HK-2 (cell line): ENCODE results near the gene C16orf95.
A peak's percentile ranks its signal among the peaks of the same experiment; 100 is the strongest.
"Not testable (repeated sequence)": the region's sequence is repeated elsewhere in the genome, so short reads cannot be mapped to it uniquely, and the experiment has no call there.

ENCODE experiments used
- DNase-seq: peaks from one replicate; pipeline ENCODE4 v3.0.0-alpha.2; 2018; ENCODE audit not compliant: unreplicated experiment

The C16orf95 gene, protein sequence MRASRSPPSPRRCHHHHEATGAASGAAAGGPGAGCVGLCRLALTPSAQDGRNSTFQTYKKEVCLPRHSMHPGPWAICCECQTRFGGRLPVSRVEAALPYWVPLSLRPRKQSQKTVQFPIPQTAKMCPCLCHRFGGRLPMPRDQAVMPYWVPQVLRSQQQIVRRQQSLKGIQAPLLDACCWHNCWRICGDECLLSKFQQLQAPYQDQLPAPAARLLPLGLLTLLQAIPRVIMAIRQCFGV

DNA sequence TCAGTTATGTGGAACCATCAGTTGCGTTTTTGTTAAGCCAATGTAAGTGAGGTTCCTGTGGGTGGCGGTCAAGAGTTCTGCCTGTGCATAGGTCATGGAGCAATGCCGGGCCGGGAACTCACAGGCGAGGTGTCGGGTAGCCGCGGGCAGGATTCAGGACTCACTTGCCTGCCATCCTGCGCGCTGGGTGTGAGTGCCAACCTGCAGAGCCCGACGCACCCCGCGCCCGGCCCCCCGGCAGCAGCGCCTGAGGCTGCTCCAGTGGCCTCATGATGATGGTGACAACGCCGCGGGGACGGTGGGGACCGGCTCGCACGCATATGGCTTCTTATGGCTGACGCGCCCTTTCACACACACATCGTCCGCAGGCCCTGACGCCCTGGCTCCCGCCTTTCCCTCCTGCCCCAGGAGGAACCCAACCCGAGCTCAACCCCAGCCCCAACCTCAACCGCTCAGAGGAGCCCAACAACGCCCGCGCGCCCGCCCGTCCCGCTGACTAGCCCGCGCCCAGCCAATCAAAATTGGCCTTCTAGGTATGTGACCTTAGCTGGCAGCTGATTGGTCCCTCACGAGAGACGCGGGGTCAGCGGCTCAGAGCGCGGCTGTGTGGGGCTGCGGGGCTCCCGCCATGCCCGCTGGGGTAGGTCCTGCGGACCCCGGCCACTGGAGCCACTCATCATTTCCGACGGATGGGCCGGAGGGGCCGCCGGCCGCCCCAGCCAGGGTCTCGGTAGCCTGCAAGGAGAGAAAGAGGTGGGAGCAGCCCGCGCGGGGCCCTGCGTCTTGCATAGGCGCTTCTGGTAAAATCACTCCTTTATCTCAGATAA is at the start of gene C16orf95:
Gene C16orf95, minus strand, starts transcription at position 470 of the 827 bp plus-strand sequence. Its CDS starts 150 bp downstream, at position 320.
- peak; percentile 98 for DNase-seq

DNA sequence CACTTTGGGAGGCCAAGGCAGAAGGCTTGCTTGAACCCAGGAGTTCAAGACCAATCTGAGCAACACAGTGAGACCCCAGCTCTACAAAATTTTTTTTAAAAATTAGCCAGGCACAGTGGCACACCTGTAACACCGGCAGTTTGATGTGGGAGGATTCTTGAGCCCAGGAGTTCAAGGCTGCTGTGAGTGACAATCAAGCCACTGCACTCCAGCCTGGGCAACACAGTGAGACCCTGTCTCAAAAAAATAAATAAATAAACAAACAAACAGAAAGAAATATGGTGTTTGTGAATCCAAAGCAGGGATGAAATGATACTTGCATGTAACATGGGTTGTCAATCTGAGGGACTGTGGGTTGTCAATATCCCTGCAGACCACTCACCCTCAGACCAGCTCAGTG is 49.7 kb upstream of the C16orf95 start:
- DNase-seq = no peak

DNA sequence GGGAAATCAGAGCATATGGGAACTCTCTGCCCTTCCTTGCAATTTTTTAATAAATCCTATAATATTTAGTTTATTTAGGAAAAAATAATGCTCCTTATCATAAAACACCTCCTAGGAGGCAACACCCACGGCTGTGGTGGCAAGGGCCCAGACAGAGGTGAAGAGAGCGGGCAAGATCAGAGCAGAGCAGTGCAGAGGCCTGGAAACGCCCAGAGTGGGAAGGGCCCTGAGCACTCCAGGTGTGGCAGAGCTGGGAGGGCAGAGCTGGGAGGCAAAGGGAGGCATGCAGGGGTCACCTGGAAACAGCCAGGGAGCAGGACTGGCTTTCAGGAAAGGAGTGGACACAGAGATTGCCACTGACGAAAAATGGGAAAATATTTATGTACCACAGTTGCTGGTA is 49.1 kb upstream of the C16orf95 start:
- DNase-seq = no peak

DNA sequence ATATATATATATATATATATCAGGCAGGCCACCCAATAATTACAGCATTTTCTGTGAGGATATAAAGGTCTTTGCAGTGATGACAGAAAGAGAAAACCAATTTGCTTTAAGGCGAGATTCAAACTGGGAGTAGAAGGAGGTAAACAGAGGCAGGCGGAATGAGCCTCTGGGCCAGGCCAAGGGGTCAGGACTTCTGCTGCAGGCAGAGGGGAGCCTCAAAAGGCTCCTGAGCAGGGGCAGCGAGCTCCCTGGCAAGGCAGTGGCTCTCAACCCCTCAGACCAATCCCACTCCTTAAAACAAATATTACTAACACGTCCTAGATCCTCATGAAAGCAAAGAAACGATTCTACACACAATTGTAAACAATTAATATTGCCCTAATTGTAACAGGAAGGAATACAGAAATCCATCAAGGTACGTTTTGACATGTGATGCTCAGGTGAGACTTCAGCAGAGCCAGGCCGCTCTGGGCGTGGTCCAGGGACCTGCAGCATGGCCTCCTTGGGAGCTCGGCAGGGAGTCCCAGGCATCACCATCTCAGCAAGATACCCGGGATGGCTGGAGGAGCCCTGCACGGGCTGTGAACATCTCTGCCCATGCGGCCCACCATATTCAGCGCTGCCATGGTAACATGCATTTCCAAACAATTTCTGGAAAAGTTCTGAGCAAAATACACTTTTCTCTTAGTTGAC is 48.0 kb upstream of the C16orf95 start:
- no peak for DNase-seq

DNA sequence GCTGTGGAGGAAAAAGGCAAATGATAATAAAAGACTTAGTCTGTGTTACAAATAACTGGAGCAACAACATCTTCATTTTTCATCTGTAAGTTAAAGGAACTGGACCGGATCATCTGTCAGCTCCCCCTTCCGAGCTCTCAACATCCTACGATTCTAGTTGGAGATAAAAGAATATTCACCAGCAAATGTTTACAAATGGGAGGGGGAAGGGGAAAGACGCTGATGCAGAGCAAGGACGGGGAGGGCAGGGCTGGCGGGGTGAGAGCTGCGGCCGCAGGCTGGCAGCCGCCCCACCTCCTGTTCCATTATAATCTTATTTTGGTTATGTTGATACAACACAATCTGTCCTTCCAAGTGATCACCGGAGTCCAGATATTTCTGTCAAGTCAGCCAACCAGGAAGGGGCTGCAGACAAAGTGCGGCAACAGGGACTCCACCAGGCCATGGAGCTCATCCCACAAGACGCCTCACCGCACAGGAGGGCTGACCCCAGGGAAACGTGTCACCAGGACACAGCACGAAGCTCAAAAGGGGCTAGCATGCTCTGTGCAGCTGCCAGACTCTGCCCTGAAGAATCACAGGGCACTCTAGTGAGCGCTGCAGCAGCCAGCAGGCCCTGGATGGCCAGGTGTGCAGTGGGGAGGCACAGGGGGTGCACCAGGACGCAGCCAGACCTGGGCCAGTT is 46.7 kb upstream of the C16orf95 start:
- DNase-seq = no peak

DNA sequence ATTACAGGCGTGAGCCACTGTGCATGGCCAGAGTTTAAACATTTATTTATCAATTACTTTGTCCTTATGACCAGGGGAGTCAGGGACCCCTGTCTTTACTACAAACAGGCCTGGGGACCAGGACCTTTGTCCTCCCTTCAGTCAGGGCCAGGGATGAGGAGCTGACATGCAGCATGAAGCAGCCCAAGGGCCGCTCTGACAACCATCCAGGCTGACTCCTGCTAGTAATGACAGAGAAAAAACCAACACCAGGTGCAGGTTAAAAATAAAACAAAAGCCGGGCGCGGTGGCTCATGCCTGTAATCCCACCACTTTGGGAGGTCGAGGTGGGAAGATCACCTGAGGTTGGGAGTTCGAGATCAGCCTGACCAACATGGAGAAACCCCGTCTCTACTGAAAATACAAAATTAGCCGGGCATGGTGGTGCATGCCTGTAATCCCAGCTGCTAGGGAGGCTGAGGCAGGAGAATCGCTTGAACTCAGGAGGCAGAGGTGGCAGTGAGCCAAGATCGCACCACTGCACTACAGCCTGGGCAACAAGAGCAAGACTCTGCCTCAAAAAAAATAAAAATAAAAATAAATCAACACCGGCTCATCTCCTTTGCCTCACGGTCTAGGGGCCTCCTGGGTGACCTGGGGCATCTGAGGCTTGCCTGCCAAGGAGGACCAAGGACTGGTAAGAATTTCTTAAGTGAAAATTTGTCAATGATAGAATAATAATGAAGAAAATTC is 45.8 kb upstream of the C16orf95 start:
- not testable (repeated sequence) for DNase-seq

DNA sequence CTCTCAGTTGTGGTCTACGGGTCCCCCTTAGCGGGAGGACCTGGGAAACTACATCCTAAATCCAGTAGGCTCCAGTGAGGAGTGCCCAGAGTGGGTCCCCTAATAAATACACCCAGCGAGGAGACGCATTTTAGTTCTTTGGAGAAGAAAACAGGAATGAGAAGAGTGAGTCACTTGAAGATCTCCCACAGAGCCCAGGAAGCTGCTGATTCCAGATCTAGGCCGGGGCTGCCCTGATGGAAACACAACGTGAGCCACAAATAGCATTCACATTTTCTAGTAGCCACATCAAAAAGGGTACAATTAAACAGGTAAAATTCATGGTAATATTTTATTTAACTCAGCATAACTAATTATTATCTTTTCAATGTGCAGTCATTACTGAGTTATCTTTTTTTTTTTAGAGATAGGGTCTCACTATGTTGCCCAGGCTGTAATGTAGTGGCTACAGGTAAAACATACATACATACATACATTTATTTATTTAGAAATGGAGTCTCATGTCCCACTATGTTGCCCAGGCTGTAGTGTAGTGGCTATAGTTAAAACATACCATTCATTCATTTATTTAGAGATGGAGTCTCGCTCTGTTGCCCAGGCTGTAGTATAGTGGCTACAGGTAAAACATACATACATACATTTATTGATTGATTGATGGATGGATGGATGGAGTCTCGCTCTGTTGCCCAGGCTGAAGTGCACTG is 44.9 kb upstream of the C16orf95 start:
- no peak for DNase-seq

DNA sequence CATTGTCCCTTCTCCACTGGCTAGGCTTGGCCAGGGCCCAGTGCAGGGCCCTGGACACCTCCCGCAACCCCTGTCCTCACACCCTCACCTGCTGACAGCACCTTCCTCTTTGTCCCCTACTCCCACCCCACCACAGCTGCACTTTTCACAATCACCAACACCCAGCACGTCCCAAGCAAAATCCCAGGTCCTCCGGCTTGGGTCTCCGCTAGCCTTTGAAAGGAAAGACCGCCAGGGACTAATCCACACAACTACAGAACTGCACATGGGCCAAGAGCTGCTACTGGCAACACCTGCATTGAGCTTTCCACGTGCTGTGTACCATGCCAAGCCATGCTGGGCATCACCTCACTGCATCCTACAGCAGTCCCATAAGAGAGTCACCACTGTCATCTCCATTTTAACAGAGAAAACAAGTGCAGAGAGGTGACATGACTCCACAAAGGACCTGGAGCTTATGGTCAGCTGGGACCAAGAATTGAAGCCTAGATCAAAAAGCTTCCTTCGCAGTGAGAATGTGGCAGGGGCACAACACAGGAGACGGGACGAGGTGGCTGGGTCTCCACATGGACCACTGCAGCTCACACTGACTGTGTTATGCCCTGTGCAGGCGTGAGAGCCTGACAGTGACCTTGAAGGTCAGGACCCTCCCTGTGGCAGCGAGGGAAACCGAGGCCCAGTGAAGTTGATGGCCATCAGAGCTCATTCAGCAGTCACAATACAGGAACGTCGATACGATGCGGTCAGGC is 43.8 kb upstream of the C16orf95 start:
- no peak for DNase-seq

DNA sequence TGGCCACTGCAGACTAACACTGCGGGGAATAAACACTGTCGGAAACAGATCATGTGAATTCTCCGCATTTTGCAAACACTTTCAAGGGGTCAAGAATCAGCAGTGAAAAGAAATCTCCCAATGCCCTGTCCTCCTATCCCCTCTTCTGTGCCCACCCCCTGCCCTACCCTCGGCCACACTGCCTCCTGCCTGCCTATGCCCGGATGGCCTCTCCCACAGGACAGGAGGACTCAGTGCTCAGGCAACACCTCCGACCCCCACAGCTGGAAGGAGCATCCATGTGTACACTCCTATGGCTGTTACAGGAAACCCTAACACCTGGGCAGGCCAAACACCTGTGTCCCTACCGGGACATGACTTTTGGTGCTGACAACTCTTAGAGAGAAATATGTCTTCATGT is 41.9 kb upstream of the C16orf95 start:
- DNase-seq = no peak

DNA sequence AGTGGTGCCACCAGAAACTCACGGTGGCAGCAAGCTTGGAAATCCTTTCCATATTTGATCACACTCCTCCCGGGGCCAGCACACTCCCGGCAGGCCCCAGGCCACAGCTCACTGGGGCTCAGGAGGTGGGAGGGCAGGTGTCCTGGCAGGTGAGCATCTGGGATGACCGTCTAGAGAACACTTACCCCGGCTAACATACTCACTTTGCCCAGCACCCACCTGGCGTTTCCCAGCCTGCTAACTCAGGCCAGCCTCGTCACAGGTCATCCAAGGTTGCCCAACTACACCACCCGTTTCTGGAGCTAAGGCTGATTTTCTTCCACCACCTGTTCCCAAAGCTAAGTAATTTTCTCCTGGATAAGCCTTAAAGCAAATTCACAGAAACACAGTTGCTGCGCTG is 41.5 kb upstream of the C16orf95 start:
- no peak for DNase-seq

DNA sequence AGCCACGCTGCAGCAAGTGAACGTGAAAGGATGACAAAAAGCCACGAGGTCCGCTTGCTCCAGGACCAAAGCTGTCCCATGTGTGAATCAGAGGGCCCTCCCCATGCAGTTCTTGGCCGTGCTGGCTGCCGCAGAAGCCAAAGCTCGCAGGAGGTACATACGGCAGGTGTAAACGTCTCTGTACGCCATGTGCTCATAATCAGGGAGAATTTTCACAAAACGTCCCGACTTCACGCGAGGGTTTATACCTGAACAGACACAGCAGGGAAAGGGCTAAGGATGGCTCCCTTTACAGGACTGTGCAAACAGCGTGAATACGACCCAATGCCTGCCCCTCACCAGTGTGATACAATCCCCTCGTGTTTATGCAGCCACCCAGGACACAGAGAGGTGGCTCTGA is 41.1 kb upstream of the C16orf95 start:
- DNase-seq = no peak

DNA sequence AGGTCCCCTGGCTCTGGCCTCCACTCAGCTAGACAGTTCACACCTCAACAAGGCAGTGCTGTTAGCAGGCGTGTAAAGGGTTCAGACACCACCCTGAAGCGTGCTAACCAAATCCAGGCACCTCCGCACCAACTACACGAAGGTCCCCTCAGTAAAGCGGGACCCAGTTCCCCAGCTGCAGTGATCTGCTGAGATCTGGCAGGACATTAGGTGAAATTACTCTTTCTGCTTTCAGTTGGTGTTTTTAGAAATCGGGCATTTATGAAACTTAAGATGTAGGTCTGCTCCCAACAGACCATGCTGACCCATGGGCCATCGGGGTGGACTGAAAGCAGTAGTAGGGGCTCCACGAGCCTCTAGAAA is 39.3 kb upstream of the C16orf95 start:
- no peak for DNase-seq

DNA sequence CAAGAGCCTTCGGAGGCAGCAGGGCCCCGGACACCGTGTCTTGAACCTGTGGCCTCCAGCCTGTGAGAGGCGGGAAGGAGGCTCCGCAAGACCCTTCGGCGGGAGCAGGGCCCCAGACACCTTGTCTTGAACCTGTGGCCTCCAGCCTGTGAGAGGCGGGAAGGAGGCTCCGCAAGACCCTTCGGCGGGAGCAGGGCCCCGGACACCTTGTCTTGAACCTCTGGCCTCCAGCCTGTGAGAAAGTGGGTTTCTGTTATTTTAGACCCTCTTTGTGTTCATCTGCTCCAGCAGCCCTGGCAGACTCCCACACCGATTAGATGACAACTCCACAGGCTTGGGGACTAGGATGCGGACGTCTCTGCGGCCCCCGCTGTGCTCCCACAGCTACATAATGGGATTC is 36.4 kb upstream of the C16orf95 start:
- DNase-seq = no peak

DNA sequence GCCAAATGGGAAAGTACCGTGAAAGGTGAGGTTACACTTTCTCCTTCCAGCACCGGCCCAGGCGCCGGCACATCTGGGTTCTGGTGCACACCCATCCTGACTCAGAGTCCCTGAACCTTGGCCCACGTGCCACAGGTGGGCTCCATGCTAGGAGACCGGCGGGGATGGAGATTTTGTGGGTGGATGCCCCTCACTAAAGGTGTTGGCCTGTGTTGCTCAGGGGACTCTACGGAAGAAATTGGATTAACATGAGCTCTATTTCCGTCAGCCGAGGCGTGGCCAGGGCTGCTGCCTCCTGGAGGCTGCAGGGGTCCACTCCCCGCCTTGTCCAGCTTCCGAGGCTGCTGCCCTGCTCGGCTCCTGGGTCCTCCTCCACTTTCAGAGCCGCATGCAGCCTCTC is 35.6 kb upstream of the C16orf95 start:
- no peak for DNase-seq

DNA sequence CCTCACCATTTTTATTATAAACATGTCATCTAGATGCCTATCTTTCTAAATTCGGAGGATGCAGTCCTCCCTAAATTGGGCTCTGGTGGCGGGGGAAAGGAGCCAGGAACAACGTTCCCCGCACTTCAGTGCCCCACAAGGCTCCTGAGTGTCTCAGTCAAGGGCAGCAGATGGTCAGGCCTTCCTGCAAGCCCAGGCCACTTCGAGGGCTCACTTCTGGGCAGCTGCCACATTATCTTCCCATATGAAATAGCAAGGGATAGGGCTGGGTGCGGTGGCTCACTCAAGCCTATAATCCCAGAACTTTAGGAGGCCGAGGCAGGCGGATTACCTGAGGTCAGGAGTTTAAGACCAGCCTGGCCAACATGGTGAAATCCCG is 34.1 kb upstream of the C16orf95 start:
- no peak for DNase-seq

DNA sequence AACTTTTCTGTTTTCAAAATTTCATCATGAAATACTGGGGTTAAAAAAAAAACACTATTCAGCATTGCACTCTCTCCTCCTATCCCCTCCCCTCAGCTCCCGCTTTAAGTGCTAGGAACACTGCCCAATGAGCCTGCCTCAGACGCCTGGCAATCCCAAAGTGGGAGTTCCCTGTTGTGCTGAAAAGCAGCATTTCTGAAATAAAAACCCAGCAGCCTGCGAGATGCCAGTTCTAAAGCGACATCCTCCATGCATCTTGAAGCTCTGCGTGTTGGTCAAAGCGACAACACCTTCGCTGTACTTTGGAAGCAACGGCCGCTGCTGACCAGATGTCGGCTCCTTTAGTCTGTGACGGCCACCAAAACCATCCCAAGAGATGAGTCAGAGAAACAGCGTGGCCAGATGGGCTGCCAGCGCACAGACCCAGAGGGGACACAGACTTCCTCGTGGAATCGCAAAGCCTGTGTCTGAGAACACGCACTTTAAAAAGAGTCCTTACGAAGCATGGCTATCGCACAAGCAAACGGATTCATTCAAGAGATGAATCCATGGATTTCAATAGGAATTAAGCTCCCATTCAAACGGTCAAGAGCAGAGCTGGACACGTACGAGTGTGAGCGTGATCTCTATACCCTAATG is 33.6 kb upstream of the C16orf95 start:
- DNase-seq = no peak

DNA sequence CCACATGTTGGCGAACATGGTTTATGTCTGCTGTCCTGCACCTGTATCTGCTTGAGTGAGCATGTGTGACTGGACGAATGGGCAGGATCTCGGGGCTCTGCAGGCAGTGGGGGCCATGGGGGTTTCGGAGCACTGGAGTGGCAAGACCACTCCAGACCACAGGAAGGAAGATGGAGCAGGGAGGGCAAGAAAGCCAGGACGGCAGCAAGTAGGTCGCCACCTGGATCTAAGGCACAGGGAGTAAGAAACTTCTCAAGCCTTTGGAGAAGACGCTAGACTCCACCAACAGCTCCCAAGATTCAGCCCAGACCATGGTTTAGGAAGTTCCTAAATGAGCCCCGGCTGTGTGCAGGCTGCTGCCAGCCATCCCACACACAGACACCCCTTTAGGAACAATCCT is 32.8 kb upstream of the C16orf95 start:
- no peak for DNase-seq

DNA sequence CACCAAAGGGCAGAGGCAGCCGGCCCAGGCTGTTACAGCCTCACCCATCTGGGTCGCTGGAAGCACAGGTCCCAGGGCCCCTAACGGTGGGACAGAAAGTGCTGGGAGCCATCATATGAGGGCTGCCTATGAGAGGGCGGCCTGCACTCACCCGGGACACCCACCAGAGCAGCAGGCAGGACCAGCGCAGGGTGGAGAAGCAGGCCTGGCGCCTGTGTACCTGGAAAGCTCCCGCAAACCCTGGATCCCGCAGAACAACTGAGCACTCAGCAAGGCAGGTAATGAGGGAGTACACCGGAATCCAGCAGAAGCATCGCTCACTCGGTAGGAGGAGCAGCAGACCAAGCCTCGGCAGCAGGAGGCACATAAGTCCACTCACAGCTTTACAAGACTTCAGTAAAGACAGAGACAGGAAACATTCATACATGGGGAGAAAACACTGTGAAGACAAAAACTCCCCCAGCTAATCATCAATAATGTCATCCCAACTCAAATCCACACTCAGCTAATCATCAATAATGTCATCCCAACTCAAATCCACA is 31.5 kb upstream of the C16orf95 start:
- DNase-seq = no peak

DNA sequence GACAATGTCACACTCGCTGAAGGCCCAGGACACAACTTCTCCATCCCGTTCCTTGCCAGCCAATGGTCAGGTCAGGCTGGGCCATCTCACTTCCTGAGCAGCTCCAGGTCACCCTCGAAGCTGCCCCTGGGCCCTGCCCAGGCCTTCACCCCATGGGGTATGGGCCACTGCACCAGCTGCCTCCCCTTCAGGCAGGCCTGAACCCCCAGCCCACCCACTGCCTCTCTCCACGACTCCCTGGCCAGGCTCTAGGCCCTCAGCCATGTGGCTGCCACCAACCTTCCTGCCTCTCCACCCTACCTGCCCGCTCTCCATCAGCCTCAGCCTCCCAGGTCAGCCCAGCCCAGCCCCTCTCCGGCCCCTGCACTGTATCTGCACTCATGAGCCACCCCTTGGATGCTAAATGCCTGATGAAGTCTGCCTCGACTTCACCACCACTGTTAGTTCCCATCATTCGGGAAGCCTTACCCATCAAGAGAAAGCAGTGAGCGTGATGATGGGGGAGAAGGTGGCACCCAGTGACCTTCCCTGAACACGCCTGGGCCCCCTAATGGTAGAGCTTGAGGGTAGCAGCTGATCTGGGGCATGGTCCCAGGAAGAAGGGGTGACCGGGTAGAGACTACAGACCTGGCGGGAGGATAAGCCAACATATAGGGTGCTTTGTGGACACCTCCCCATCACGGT is 30.9 kb upstream of the C16orf95 start:
- DNase-seq = no peak
